ENCODE measurements around the gene AOAH.

The AOAH gene

DNA sequence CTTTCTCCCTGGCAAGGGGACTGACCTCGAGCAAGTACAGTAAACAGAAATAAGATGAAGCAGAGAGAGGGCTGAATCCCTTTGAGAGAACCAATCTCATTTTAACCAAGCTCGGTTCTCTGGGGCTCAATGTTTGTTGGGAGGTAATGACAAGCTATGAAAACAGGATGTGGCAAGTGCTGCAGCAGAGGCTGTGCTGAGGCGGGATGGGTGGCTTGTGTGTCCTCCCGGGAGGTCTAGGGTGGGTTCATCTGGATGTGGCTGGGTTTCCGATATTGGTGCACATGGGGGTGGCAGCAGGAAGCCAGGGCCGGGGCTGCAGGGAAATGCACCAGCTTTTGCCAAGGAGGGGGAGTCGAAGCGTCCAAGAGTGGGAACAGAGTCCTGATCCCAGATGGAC, 84.5 kb downstream of the AOAH start:
- TF ChIP-seq PPARA (CRISPR knock-in tag; IDR thresholded peaks at IDR 0.05; ENCODE audit: borderline replicate concordance) (no peak), ARNTL (CRISPR knock-in tag; IDR thresholded peaks at IDR 0.05; ENCODE audit: borderline replicate concordance, low read depth) (no peak), TOX (CRISPR knock-in tag; IDR thresholded peaks at IDR 0.05; ENCODE audit: borderline replicate concordance) (no peak), CREB5 (CRISPR knock-in tag; IDR thresholded peaks at IDR 0.05; ENCODE audit: low read depth) (no peak), ZFP30 (CRISPR knock-in tag; IDR thresholded peaks at IDR 0.05) (no peak), OSR1 (CRISPR knock-in tag; IDR thresholded peaks at IDR 0.05) (no peak), ZNF8 (CRISPR knock-in tag; IDR thresholded peaks at IDR 0.05) (no peak), ZNF70 (CRISPR knock-in tag; IDR thresholded peaks at IDR 0.05) (no peak), RARB (CRISPR knock-in tag; IDR thresholded peaks at IDR 0.05) (no peak), ZFP3 (CRISPR knock-in tag; IDR thresholded peaks at IDR 0.05) (no peak), ZC3H10 (CRISPR knock-in tag; IDR thresholded peaks at IDR 0.05) (no peak), GLIS3 (CRISPR knock-in tag; IDR thresholded peaks at IDR 0.05) (no peak), ZNF565 (CRISPR knock-in tag; conservative IDR thresholded peaks at IDR 0.05; ENCODE audit: low read depth) (no peak), ISL1 (CRISPR knock-in tag; IDR thresholded peaks at IDR 0.05) (no peak)
- TF ChIP-seq, protein P1, sequence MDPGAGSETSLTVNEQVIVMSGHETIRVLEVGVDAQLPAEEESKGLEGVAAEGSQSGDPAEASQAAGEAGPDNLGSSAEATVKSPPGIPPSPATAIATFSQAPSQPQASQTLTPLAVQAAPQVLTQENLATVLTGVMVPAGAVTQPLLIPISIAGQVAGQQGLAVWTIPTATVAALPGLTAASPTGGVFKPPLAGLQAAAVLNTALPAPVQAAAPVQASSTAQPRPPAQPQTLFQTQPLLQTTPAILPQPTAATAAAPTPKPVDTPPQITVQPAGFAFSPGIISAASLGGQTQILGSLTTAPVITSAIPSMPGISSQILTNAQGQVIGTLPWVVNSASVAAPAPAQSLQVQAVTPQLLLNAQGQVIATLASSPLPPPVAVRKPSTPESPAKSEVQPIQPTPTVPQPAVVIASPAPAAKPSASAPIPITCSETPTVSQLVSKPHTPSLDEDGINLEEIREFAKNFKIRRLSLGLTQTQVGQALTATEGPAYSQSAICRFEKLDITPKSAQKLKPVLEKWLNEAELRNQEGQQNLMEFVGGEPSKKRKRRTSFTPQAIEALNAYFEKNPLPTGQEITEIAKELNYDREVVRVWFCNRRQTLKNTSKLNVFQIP (CRISPR knock-in tag; IDR thresholded peaks at IDR 0.05; ENCODE audit: borderline replicate concordance, low read depth), result no peak
- TF ChIP-seq, protein P2, sequence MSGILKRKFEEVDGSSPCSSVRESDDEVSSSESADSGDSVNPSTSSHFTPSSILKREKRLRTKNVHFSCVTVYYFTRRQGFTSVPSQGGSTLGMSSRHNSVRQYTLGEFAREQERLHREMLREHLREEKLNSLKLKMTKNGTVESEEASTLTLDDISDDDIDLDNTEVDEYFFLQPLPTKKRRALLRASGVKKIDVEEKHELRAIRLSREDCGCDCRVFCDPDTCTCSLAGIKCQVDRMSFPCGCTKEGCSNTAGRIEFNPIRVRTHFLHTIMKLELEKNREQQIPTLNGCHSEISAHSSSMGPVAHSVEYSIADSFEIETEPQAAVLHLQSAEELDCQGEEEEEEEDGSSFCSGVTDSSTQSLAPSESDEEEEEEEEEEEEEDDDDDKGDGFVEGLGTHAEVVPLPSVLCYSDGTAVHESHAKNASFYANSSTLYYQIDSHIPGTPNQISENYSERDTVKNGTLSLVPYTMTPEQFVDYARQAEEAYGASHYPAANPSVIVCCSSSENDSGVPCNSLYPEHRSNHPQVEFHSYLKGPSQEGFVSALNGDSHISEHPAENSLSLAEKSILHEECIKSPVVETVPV (CRISPR knock-in tag; IDR thresholded peaks at IDR 0.05), result no peak
- TF ChIP-seq, protein P3, sequence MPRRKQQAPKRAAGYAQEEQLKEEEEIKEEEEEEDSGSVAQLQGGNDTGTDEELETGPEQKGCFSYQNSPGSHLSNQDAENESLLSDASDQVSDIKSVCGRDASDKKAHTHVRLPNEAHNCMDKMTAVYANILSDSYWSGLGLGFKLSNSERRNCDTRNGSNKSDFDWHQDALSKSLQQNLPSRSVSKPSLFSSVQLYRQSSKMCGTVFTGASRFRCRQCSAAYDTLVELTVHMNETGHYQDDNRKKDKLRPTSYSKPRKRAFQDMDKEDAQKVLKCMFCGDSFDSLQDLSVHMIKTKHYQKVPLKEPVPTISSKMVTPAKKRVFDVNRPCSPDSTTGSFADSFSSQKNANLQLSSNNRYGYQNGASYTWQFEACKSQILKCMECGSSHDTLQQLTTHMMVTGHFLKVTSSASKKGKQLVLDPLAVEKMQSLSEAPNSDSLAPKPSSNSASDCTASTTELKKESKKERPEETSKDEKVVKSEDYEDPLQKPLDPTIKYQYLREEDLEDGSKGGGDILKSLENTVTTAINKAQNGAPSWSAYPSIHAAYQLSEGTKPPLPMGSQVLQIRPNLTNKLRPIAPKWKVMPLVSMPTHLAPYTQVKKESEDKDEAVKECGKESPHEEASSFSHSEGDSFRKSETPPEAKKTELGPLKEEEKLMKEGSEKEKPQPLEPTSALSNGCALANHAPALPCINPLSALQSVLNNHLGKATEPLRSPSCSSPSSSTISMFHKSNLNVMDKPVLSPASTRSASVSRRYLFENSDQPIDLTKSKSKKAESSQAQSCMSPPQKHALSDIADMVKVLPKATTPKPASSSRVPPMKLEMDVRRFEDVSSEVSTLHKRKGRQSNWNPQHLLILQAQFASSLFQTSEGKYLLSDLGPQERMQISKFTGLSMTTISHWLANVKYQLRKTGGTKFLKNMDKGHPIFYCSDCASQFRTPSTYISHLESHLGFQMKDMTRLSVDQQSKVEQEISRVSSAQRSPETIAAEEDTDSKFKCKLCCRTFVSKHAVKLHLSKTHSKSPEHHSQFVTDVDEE (CRISPR knock-in tag; IDR thresholded peaks at IDR 0.05), result no peak
- TF ChIP-seq, protein P4, sequence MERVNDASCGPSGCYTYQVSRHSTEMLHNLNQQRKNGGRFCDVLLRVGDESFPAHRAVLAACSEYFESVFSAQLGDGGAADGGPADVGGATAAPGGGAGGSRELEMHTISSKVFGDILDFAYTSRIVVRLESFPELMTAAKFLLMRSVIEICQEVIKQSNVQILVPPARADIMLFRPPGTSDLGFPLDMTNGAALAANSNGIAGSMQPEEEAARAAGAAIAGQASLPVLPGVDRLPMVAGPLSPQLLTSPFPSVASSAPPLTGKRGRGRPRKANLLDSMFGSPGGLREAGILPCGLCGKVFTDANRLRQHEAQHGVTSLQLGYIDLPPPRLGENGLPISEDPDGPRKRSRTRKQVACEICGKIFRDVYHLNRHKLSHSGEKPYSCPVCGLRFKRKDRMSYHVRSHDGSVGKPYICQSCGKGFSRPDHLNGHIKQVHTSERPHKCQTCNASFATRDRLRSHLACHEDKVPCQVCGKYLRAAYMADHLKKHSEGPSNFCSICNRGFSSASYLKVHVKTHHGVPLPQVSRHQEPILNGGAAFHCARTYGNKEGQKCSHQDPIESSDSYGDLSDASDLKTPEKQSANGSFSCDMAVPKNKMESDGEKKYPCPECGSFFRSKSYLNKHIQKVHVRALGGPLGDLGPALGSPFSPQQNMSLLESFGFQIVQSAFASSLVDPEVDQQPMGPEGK (CRISPR knock-in tag; IDR thresholded peaks at IDR 0.05; ENCODE audit: borderline replicate concordance), result no peak
- ATAC-seq, result no peak

GRCh38 chr7:36638586-36639263, 85.6 kb downstream of the AOAH start:
- TF ChIP-seq, protein P3 (CRISPR knock-in tag; IDR thresholded peaks at IDR 0.05), result no peak
- no peak for TF ChIP-seq RARB (CRISPR knock-in tag; IDR thresholded peaks at IDR 0.05)
- TF ChIP-seq CSDC2 (CRISPR knock-in tag; IDR thresholded peaks at IDR 0.05), result no peak
- TF ChIP-seq CREB5 (CRISPR knock-in tag; IDR thresholded peaks at IDR 0.05; ENCODE audit: low read depth), result no peak
- ATAC-seq, result no peak

All from SK-N-SH treated with all-trans-retinoic acid at 6 μM for 48 hours (cell line).